ENCODE results near the gene SOX5. TPM values are rescaled to one million over a fixed set of nuclear protein-coding genes. Genes with fewer than 3 reads are reported as not detected.
A peak's percentile ranks its signal among the peaks of the same experiment; 100 is the strongest.

Gene SOX5
- total RNA-seq, 6 experiments from 2014 or later = 14.8 to 34.3 (median 31.1) TPM

DNA sequence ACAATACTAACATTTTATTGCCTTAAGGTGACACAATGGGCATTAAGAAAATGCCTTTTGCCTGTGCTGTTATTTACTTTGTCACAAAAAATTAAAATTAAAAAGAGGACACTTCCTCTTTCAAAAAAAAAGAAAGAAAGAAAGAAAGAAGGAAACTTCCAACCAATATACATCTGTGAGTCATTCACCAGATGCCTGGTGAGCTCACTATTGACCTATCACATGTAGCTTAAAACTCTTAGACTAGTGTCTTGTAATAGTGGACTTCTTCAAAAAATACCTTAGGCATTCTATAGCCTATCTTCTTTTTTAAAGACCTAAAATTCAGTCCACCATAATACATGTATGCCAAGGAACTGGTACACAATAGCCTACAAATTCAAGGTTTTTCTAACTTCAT is 4.9 kb upstream of the SOX5 start:
- no peak for DNase-seq
- H3K27me3 ChIP-seq = no peaks in the 10 kb centered on the region
- intact Hi-C loops (cut with DNase I) = no loop called here
- H3K27ac ChIP-seq = no peak overlapping the region
- TF ChIP-seq CTCF (IDR thresholded peaks at IDR 0.05) = no peak
- TF ChIP-seq POLR2A (IDR thresholded peaks at IDR 0.05) = no peak
- no peaks in the 10 kb centered on the region for H3K4me1 ChIP-seq
- ATAC-seq = no peak
- no peaks in the 10 kb centered on the region for H3K36me3 ChIP-seq
- no peaks in the 10 kb centered on the region for H3K9me3 ChIP-seq
- no peak overlapping the region for H3K4me3 ChIP-seq

DNA sequence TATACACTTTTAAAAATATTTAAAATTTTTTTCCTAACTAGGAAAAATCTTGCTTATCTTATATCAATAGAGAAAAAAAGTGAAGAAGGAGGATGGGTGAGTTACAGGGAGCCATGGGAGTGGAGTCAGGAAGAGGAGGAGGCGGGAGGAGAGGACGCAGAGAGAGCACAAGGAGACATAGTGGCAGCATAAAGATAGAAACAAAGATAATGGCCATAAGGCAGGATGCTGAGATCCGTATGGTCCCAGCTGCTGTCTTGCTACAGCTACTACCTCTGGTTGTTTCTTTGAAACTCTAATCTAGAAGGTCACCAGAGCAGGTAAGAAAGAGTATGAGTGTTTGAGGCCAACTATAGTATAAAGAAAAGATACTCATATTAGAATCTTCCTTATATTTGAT is 2.6 kb upstream of the SOX5 start:
- TF ChIP-seq POLR2A (IDR thresholded peaks at IDR 0.05) (no peak), CTCF (IDR thresholded peaks at IDR 0.05) (no peak)
- no peak for ATAC-seq
- peaks cover 0 to 2% (median 0%) of the 10 kb centered on the region in 4 donors for H3K4me1 ChIP-seq
- H3K9me3 ChIP-seq = no peaks in the 10 kb centered on the region
- H3K36me3 ChIP-seq = no peaks in the 10 kb centered on the region
- no peak for DNase-seq
- WGBS (ENCODE audit: insufficient coverage, low coverage, low lambda C conversion rate, missing lambda C conversion rate) = 64% methylated on average over 3 of the region's 3 CpGs
- H3K27ac ChIP-seq = no peak overlapping the region
- H3K27me3 ChIP-seq = no peaks in the 10 kb centered on the region
- H3K4me3 ChIP-seq = no peak overlapping the region
- intact Hi-C loops (cut with DNase I) = no loop called here

GRCh38 chr12:23950775-23951451 is 1.4 kb upstream of the SOX5 start:
- Histone ChIP-seq H3K4me3 (peak overlapping the region; percentile 21 to 53 (median 48)), H3K36me3 (no peaks in the 10 kb centered on the region), H3K9me3 (no peaks in the 10 kb centered on the region), H3K27me3 (no peaks in the 10 kb centered on the region), H3K4me1 (peaks cover 0 to 12% (median 0%) of the 10 kb centered on the region in 4 donors), H3K27ac (peak overlapping the region; percentile 17 to 59 (median 46))
- peak; percentile 24 to 56 (median 51) for DNase-seq
- WGBS (ENCODE audit: insufficient coverage, low coverage, low lambda C conversion rate, missing lambda C conversion rate) = 9% methylated on average over 7 of the region's 11 CpGs
- intact Hi-C loops (cut with DNase I) = no loop called here
- peak; percentile 62 to 81 (median 64) for ATAC-seq
- TF ChIP-seq CTCF (IDR thresholded peaks at IDR 0.05) = no peak
- TF ChIP-seq POLR2A (IDR thresholded peaks at IDR 0.05) = no peak

- DNase-seq = peak in 2 of 3 donors; percentile 50 to 58
- no peaks in the 10 kb centered on the region for H3K36me3 ChIP-seq
- H3K4me1 ChIP-seq = peaks cover 0 to 18% (median 0%) of the 10 kb centered on the region in 4 donors
- no peaks in the 10 kb centered on the region for H3K27me3 ChIP-seq
- H3K4me3 ChIP-seq = peak overlapping the region; percentile 21 to 53 (median 48)
- TF ChIP-seq POLR2A (IDR thresholded peaks at IDR 0.05) = no peak
- TF ChIP-seq CTCF (IDR thresholded peaks at IDR 0.05) = peak in 2 of 4 donors; percentile 11 to 13
- no peaks in the 10 kb centered on the region for H3K9me3 ChIP-seq
- WGBS (ENCODE audit: insufficient coverage, low coverage, low lambda C conversion rate, missing lambda C conversion rate) = under 1% methylated on average over 17 of the region's 17 CpGs
- intact Hi-C loops (cut with DNase I) = no loop called here
- peak overlapping the region; percentile 17 to 59 (median 46) for H3K27ac ChIP-seq
- ATAC-seq = peak; percentile 61 to 76 (median 72)
These were observed 822 bp upstream of the SOX5 start for GRCh38 chr12:23950210-23950774.

Measured in right lobe of liver (tissue), 6 donors.